GM12891 (cell line): ENCODE results near the gene OGDH. TPM values are rescaled to one million over a fixed set of nuclear protein-coding genes. Genes with fewer than 3 reads are reported as not detected.
"Not testable (repeated sequence)": the region's sequence is repeated elsewhere in the genome, so short reads cannot be mapped to it uniquely, and the experiment has no call there.

Experiments
- DNase-seq: peaks from one replicate; pipeline ENCODE4 v3.0.0; 2011; ENCODE audit warnings: low spot score; ENCODE audit not compliant: insufficient read length
- FAIRE-seq: peaks from 2 replicates; lab custom pipeline; 2011; peaks lifted over from hg19 to GRCh38; lab: Jason Lieb, UNC
- PAX5 ChIP-seq: IDR thresholded peaks from 2 replicates; pipeline ENCODE4 v1.6.1; 2011; ENCODE audit warnings: low read length, moderate library complexity, mild to moderate bottlenecking; ENCODE audit not compliant: insufficient read depth, severe bottlenecking
- POLR2A ChIP-seq: IDR thresholded peaks from 2 replicates; pipeline ENCODE4 v1.6.1; 2011; ENCODE audit warnings: low read depth, low read length, control low read depth
- POLR2AphosphoS5 ChIP-seq: IDR thresholded peaks from 2 replicates; pipeline ENCODE4 v1.6.1; 2011; ENCODE audit warnings: low read depth, low read length, control low read depth
- POU2F2 ChIP-seq: IDR thresholded peaks from 2 replicates; pipeline ENCODE4 v1.6.1; 2011; ENCODE audit warnings: low read depth, mild to moderate bottlenecking, control low read depth, low read length, moderate library complexity
- SPI1 ChIP-seq: IDR thresholded peaks from 2 replicates; pipeline ENCODE4 v1.6.1; 2011; ENCODE audit warnings: low read depth, low read length, control low read depth
- TAF1 ChIP-seq: IDR thresholded peaks from 2 replicates; pipeline ENCODE4 v1.6.1; 2011; ENCODE audit warnings: low read depth, low read length, control low read depth
- polyA plus RNA-seq: library from polyadenylated mRNA; unstranded; fragments of >200 nt; gene quantifications from one replicate; pipeline ENCODE4 v1.2.1, GENCODE V29; 2012; ENCODE audit warnings: low read depth, missing spikeins, inconsistent platforms; ENCODE audit not compliant: missing spikeins

Gene OGDH
- 42.5 TPM for polyA plus RNA-seq

DNA sequence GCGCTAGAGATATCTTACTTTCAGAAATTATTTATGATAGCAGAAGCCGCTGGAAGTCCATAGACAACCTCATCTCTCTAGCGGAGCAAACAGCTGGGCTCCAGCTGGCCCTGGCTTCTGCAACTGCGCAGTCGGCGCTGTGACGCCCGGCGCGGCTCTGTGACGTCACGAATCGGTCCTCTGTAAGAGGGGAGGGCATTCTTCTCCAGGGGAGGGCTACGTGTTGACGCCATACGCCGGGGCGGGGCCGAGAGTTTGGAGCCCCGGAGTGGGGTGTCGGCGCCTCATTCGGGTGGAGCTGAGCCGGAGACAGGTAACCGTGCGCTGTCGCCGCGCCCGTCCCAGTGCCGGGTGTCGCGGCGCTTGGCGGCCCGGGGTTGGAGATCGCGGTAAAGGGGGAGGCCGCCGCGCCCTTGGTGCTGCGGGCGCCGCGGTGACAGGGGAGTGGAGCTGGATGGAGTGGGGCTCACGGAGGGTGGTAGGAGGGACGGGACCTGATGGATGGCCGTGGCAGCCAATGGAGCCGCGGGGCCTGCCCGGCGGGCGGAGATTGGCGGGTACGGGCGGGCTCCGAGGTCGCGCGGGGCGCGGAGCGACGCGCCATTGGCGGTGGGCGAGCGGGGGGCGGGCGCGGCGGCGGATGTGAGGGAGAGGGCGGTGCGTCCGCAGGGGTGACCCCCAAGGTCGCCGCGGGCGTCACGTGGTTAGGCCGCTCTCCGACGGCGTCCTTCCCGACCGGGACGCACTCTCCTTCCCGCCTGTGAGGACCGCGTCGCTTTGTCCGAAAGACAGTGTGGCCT lies at the start of gene OGDH:
Gene OGDH (plus strand): TSS at position 287 of the 800 bp plus-strand sequence. CDS start 17,717 bp downstream, outside the sequence.
- peak; percentile 94 for DNase-seq
- TF ChIP-seq POLR2A (peak; percentile 83), POLR2AphosphoS5 (peak; percentile 82), POU2F2 (peak; percentile 80), PAX5 (no peak), TAF1 (peak; percentile 77), SPI1 (no peak)
- FAIRE-seq, result peak; percentile 97

DNA sequence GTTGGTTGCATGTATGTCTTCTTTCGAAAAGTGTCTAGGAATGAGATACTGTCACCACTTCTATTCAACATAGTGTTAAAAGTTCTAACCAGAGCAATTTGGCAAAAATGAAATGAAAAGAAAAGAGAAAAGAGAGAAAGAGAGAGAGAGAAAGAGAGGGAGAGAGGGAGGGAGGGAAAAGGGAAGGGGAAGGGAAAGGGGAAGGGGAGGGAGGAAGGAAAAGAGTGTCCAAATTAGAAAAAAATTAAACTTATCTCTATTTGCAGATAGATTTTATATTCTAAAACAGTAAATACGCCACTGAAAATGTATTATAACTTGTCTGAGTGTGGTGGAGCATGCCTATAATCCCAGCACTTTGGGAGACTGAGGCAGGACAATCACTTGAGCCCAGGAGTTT lies 48.9 kb upstream of the OGDH start:
- FAIRE-seq, result no peak
- TF ChIP-seq POLR2AphosphoS5 (no peak), SPI1 (no peak), TAF1 (no peak), PAX5 (no peak), POU2F2 (no peak), POLR2A (no peak)
- no peak for DNase-seq

DNA sequence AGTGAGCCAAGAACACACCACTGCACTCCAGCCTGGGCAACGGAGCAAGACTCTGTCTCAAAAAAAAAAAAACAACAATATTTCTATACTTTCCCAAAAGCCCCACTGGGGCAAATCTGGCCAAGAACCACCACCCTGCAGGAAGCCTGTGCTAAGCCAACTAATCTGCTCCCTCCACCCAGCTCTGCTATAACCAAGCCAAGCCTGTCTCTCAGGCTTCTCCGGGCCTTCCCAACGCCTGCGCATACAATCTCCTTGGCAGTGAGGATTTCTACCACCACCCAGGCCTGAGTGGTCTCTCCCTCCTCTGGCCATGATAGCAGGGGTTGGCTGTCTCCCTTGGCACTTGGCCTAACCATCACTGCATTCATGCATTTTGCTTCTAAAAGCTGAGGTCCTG lies 46.9 kb upstream of the OGDH start:
- DNase-seq, result no peak
- TF ChIP-seq POLR2AphosphoS5 (no peak), TAF1 (no peak), POU2F2 (no peak), PAX5 (no peak), POLR2A (no peak), SPI1 (no peak)
- FAIRE-seq, result no peak

DNA sequence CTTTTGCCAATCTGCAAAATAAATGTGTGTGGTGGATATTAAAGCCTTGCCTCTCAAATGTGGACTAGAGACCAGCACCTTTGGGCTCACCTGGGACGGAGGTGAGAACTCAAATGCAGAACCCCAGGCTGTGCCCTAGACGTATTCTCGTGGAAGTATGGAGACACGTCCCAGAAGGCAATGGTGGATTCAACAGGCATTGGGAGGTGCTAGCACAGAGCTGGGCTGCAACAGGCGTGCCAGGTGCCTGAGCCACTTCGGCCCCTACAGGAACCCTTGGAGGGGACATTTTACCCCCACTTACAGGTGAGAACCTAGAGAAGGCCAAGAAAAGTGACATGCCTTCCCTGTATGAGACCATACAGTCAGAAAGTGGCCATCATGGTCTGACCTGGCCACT lies 44.9 kb upstream of the OGDH start:
- FAIRE-seq (no peak), DNase-seq (no peak)
- no peak for TF ChIP-seq SPI1
- 0 out of 2 replicates have a peak, but pooled peaks have one; percentile 23 for TF ChIP-seq POLR2AphosphoS5

DNA sequence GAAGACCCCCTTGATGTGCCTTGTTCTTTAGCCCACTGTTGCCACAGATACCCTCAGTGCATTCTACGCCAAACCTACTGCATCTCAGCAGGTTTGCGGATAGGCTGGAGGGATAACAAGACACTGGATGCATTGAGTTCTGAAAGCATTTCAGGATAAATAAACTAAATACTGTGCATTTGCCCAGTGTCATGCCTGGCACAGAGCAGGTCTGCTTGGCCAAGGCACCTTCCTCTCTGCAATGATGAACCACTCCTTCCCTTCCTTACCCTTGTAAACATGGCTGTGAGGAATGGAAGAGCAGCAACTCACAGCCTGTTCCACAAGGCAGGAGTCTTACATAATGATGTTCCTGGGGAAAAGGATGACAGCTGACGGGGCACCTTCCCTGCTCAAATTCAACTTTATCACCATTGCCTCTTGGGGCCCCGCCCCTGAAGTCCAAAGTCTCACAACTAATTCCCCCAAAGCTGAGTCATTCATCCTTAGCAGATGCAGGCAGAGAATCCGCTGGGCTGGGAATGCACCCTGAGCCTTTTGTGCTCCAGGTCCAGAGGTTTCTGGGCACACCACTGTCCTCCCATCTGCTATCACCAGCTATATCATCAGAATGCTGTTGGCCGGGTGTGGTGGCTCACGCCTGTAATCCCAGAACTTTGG lies 44.3 kb upstream of the OGDH start:
- DNase-seq, result no peak
- FAIRE-seq, result no peak
- no peak; the same call in 1 of the 2 replicates for TF ChIP-seq POLR2A
- TF ChIP-seq SPI1, result no peak
- no peak for TF ChIP-seq POU2F2
- TF ChIP-seq POLR2AphosphoS5, result no peak
- no peak for TF ChIP-seq PAX5
- TF ChIP-seq TAF1, result no peak

DNA sequence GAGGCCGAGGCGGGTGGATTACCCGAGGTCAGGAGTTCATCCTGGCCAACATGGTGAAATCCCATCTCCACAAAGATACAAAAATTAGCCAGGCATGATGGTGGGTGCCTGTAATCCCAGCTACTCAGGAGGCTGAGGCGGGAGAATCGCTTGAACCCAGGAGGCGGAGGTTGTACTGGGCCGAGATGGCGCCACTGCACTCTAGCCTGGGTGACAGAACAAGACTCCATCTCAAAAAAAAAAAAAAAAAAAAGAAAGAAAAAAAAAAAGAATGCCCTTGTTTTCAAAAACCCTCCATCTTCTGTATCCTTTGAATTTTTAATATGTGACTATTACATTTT lies 43.8 kb upstream of the OGDH start:
- DNase-seq, FAIRE-seq: not testable (repeated sequence)

DNA sequence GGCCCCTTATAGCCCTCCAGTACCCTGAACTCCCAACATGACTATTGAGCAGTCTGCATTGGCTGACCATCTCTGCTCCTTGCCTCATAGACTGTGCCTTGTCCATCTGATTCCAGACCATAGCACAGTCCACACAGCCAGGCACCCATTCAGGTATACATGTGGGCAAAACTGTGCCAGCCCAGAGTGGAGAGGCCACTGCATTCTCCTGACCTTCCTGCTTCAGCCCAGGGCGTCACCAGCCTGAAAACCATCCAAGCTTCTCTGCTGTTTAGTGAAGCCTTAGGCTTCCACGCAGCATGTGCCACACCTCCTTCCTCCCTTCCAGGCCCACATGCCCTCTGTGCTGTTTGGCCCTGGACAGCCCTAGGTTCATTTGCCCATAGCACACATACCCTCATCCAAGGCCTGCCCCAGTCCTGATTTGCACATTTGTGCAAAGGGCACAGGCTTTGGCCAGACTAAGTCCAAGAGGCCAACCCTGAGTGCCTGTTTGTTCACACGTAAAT lies 43.2 kb upstream of the OGDH start:
- FAIRE-seq, result peak; percentile 40
- DNase-seq, result no peak
- TF ChIP-seq POLR2AphosphoS5 (peak; percentile 84), TAF1 (no peak), POLR2A (peak; percentile 69; the same call in 1 of the 2 replicates)

DNA sequence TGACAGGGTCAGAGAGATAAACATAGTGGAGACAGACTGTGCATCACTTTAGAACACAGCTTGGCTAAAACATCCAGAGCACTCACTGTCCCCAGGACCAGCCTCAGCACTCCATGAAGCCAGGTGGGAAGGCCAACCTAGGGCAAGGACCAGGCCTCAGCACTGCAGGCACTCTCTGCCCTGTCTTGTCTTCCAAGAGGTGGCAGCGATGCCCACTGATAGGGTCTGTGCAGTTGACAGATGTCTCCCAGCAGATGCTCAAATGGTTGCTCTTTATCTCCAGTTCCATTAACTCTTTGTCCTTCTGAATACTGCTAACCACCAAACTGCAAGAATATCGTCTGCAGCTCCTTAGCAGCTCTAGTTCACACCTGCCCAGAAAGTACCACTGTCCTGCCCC lies 41.8 kb upstream of the OGDH start:
- FAIRE-seq (no peak), DNase-seq (no peak)
- TF ChIP-seq POLR2AphosphoS5, result no peak; the same call in none of the 2 replicates
- peak; percentile 41 for TF ChIP-seq POLR2A

DNA sequence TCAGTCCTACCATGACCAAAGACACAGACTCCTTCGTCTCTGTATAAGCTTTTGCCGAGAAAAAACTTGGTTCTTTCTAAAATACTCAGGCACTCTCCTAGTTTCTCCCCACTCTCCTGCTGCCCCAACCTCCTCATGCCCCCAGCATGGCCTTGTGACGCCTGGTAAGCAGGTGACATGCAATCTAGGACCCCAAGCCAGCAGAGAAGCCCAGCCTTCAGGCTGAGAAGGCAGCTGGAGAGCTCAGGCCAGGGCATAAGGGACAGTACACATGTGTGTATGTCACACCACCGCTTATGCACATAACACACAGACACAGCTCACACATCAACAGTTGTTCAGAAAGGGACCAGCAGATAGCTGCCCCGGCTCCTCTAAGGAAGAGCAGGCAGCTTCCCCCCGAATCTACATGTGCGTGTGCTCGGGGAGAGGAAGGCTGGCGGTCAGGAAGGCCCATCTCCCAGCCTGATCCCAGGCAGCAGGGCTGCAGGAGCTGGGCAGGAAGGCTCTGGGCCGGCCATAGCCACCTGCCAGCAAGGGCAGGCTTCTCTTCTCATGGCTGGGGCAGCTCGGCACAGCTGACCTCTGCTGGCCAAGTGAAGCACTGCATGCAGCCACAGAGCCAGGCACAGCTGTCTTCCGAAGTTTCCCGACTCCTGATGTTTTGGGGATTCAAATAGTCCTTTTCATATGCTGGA lies 41.2 kb upstream of the OGDH start:
- DNase-seq (peak; percentile 70), FAIRE-seq (peak; percentile 90)
- TF ChIP-seq PAX5, result no peak
- no peak for TF ChIP-seq POU2F2
- no peak for TF ChIP-seq TAF1
- TF ChIP-seq SPI1, result no peak
- TF ChIP-seq POLR2A, result no peak
- no peak for TF ChIP-seq POLR2AphosphoS5
